ENCODE results near the gene DIAPH2. TPM values are rescaled to one million over a fixed set of nuclear protein-coding genes. Genes with fewer than 3 reads are reported as not detected.
"Not testable (repeated sequence)": the region's sequence is repeated elsewhere in the genome, so short reads cannot be mapped to it uniquely, and the experiment has no call there.

DIAPH2 gene
- total and polyA plus RNA-seq, 2 donors (not counting 1 experiment from before 2014, with no cell fraction given) = 16.8 to 18.5 TPM

GRCh38 chrX:96838537-96838936, 153.9 kb downstream of the DIAPH2 start:
- no peak for DNase-seq (ENCODE audit: low read depth in 2 of 2)
- no peak overlapping the region for H3K27ac ChIP-seq (ENCODE audit: insufficient read depth, low read length)
- no peaks in the 10 kb centered on the region for H3K79me2 ChIP-seq (ENCODE audit: control insufficient read depth, insufficient read depth, low read length)
- no peaks in the 10 kb centered on the region for H4K20me1 ChIP-seq (ENCODE audit: control insufficient read depth, extremely low read depth, insufficient read depth, low read length)
- H3K27me3 ChIP-seq (ENCODE audit: control insufficient read depth, insufficient read depth, low read length) = no peaks in the 10 kb centered on the region
- no peak overlapping the region for H3K4me3 ChIP-seq (replicated peaks in 1 of 4; ENCODE audit: control extremely low read depth in 1 of 4, insufficient read depth in 1 of 4, low read depth in 3 of 4, low read length in 4 of 4)
- no peaks in the 10 kb centered on the region for H3K9me3 ChIP-seq (ENCODE audit: control insufficient read depth, insufficient read depth, low read depth, low read length)
- TF ChIP-seq CTCF (conservative IDR thresholded peaks at IDR 0.05 in 1 of 2, IDR thresholded peaks at IDR 0.05 in 1 of 2; ENCODE audit: low read depth in 1 of 2, low read length in 2 of 2) (no peak), EZH2 (IDR thresholded peaks at IDR 0.05; ENCODE audit: low read length, missing control alignments) (no peak)
- H2AFZ ChIP-seq (ENCODE audit: low read length) = no peak overlapping the region
- H3K4me1 ChIP-seq (ENCODE audit: control insufficient read depth, extremely low read depth, insufficient read depth, low read length) = no peaks in the 10 kb centered on the region
- H3K9ac ChIP-seq (ENCODE audit: insufficient read depth, low read length) = no peak overlapping the region
- H3K36me3 ChIP-seq (ENCODE audit: control insufficient read depth, insufficient read depth, low read length) = no peaks in the 10 kb centered on the region
- no peak overlapping the region for H3K4me2 ChIP-seq (ENCODE audit: extremely low read depth, insufficient read depth, low read length)

- H4K20me1 ChIP-seq (ENCODE audit: control insufficient read depth, extremely low read depth, insufficient read depth, low read length) = no peaks in the 10 kb centered on the region
- H3K27me3 ChIP-seq (ENCODE audit: control insufficient read depth, insufficient read depth, low read length) = no peaks in the 10 kb centered on the region
- TF ChIP-seq EZH2 (IDR thresholded peaks at IDR 0.05; ENCODE audit: low read length, missing control alignments) (no peak), CTCF (conservative IDR thresholded peaks at IDR 0.05 in 1 of 2, IDR thresholded peaks at IDR 0.05 in 1 of 2; ENCODE audit: low read depth in 1 of 2, low read length in 2 of 2) (no peak)
- H2AFZ ChIP-seq (ENCODE audit: low read length) = no peak overlapping the region
- H3K79me2 ChIP-seq (ENCODE audit: control insufficient read depth, insufficient read depth, low read length) = no peaks in the 10 kb centered on the region
- DNase-seq (ENCODE audit: low read depth in 2 of 2) = no peak
- no peaks in the 10 kb centered on the region for H3K36me3 ChIP-seq (ENCODE audit: control insufficient read depth, insufficient read depth, low read length)
- no peak overlapping the region for H3K4me2 ChIP-seq (ENCODE audit: extremely low read depth, insufficient read depth, low read length)
- H3K9ac ChIP-seq (ENCODE audit: insufficient read depth, low read length) = no peak overlapping the region
- no peaks in the 10 kb centered on the region for H3K9me3 ChIP-seq (ENCODE audit: control insufficient read depth, insufficient read depth, low read depth, low read length)
- no peak overlapping the region for H3K4me3 ChIP-seq (replicated peaks in 1 of 4; ENCODE audit: control extremely low read depth in 1 of 4, insufficient read depth in 1 of 4, low read depth in 3 of 4, low read length in 4 of 4)
- H3K4me1 ChIP-seq (ENCODE audit: control insufficient read depth, extremely low read depth, insufficient read depth, low read length) = no peaks in the 10 kb centered on the region
- H3K27ac ChIP-seq (ENCODE audit: insufficient read depth, low read length) = no peak overlapping the region
Measured at GRCh38 chrX:96841325-96841724, 156.7 kb downstream of the DIAPH2 start.

- H3K27me3 ChIP-seq (ENCODE audit: control insufficient read depth, insufficient read depth, low read length); DNase-seq (ENCODE audit: low read depth in 2 of 2); H3K36me3 ChIP-seq (ENCODE audit: control insufficient read depth, insufficient read depth, low read length); H2AFZ ChIP-seq (ENCODE audit: low read length); H3K79me2 ChIP-seq (ENCODE audit: control insufficient read depth, insufficient read depth, low read length); H3K9ac ChIP-seq (ENCODE audit: insufficient read depth, low read length); H3K9me3 ChIP-seq (ENCODE audit: control insufficient read depth, insufficient read depth, low read depth, low read length); H4K20me1 ChIP-seq (ENCODE audit: control insufficient read depth, extremely low read depth, insufficient read depth, low read length); H3K27ac ChIP-seq (ENCODE audit: insufficient read depth, low read length); H3K4me2 ChIP-seq (ENCODE audit: extremely low read depth, insufficient read depth, low read length); H3K4me3 ChIP-seq (replicated peaks in 1 of 4; ENCODE audit: control extremely low read depth in 1 of 4, insufficient read depth in 1 of 4, low read depth in 3 of 4, low read length in 4 of 4); H3K4me1 ChIP-seq (ENCODE audit: control insufficient read depth, extremely low read depth, insufficient read depth, low read length): not testable (repeated sequence)
Measured at GRCh38 chrX:96841866-96842265, 157.2 kb downstream of the DIAPH2 start.

Data from fibroblast of lung (primary cell).